HG02763 (cell line): ENCODE data around the gene CHD1L.
"Not testable (repeated sequence)": the region's sequence is repeated elsewhere in the genome, so short reads cannot be mapped to it uniquely, and the experiment has no call there.

ENCODE experiments used
- ATAC-seq: cut with Tn5 transposase; IDR thresholded peaks from one replicate; pipeline ENCODE4 v1.9.1; 2021; ENCODE audit warnings: mild to moderate bottlenecking, moderate library complexity; ENCODE audit not compliant: unreplicated experiment

CHD1L gene

GRCh38 chr1:147242449-147243227 is at the start of gene CHD1L:
Gene CHD1L (plus strand): TSS chr1:147242684. CDS start chr1:147242704, 20 bp downstream.
- peak; percentile 86 for ATAC-seq

- not testable (repeated sequence) for ATAC-seq
Measured at GRCh38 chr1:147197324-147197723, 45.2 kb upstream of the CHD1L start.

DNA sequence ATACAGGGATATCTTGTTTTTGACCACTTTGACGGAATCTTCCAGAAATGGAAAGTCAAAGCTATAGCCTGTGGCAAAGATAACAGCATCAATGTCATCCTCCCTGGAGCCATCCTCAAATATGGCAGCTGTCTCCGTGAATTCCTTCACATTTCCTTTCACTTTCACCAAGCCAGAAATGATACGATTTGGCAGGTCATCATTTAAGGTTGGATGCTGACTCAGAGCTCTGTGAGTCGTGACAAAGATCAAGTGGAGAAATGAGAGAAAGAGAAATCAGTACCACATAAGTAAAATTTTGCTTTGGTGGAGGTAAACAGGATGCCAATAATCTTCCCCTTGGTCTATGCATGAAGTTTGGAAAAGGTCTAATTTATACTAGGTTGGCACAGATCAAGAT is 41.2 kb upstream of the CHD1L start:
- no peak for ATAC-seq

DNA sequence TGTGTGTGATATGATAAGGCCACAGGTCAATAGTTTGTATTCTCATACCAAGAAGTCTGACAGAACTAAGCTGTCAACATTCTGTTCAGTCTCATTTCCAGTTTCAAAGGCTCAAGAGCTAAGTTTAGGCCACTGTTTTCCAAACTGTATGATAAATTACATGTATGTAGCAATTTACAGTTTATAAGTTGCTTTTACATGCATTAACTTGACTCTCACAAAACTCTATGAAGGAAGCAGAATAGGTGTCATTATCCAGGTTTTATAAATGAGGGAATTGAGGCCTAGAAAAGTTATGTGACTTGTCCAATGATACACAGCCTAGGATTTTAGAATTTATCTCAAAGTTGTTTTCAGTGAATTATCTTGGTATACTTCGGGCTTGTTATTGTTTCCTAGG is 40.7 kb upstream of the CHD1L start:
- ATAC-seq = no peak

DNA sequence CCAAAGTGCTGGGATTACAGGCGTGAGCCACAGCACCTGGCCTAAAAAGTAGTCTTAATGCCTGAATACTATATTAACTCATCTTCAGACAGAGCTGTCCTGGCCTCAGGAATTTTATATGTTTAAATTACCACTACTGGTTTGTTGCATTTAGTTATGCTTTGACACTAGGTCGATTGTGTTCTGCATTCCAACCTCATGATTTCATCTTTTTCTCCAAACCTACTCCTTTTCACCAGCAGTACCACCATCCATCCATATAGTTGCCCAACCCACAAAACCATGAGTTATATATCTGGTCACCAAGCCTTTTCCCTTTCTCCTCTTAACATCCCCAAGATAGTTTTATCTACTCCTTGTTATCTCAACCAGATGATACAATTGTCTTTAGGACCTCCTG is 39.9 kb upstream of the CHD1L start:
- no peak for ATAC-seq

- no peak for ATAC-seq
Measured at GRCh38 chr1:147204080-147204479, 38.4 kb upstream of the CHD1L start.

GRCh38 chr1:147207192-147207591 is 35.3 kb upstream of the CHD1L start:
- no peak for ATAC-seq

GRCh38 chr1:147208619-147209018 is 33.9 kb upstream of the CHD1L start:
- ATAC-seq = no peak

- no peak for ATAC-seq
Measured at GRCh38 chr1:147209825-147210821, 32.4 kb upstream of the CHD1L start.

DNA sequence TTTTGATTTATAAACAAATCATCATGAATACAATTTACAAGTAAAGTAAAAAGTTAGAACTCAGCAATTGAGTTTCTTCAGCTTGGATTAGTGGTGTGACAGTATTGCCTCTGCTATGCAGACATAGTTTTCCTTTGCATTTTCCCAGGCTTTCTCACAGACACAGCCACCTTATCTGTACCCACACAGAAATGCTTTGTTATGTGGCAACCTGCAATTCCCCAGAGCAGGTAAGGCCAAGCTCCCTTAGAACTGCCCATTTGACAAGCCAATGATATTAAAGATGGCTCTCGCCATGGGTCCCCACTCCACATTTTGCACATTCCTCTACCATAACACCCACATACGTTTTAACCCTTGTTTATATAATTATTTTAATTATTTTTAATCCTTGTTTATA is 31.5 kb upstream of the CHD1L start:
- no peak for ATAC-seq

- no peak for ATAC-seq
Measured at GRCh38 chr1:147211577-147211976, 30.9 kb upstream of the CHD1L start.

DNA sequence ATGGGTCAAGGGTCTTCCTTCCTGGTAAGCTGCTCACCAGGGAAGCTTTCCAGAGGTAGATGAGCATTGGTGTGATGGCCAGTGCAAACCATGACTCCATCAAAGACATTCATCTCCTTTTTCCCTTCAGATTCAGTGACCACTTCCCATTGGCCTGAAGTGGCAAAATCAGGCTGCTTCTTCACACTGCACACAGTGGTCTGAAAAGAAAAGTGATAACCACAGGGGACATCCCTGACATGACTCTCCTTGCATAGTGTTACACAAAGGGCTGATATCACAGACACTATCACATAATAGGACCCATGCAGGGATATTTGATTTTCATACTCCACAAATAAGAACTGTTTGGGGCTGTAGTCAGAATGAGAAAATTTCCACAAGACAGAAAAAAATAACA is 29.2 kb upstream of the CHD1L start:
- ATAC-seq = no peak

GRCh38 chr1:147214325-147214724 is 28.2 kb upstream of the CHD1L start:
- no peak for ATAC-seq

DNA sequence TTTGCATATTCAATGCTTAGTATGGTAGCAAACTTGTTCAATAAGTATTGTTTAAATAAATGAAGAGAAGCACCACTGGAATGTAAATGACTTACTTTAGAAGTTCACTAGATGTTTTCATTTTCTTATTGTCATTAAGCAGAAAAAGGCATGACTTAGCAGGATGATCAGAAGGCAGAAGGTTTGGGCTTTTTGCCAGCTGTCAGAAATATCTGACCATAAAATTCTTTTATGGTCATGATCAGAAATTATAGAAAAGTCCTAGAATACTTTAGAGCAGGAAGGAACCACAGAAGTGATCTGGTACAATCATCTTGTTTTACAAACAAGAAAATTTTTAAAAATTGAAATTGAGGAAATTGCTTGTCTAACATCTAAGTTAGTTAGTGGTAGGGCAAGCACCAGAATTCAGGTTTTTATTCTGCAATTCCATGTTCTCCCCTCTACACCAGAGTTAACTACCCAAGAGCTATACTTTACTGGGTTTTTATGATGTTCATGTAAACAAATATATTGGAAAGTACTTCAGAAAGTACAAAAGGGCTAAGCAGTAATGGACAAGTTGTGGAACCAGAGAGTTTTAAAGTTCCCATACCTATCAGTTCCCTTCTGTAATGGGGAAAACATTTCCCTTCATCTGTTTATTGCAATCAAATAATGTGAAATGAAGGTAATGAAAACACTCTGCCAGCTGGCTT is 27.5 kb upstream of the CHD1L start:
- no peak for ATAC-seq

GRCh38 chr1:147215540-147215916 is 27.0 kb upstream of the CHD1L start:
- ATAC-seq = no peak

DNA sequence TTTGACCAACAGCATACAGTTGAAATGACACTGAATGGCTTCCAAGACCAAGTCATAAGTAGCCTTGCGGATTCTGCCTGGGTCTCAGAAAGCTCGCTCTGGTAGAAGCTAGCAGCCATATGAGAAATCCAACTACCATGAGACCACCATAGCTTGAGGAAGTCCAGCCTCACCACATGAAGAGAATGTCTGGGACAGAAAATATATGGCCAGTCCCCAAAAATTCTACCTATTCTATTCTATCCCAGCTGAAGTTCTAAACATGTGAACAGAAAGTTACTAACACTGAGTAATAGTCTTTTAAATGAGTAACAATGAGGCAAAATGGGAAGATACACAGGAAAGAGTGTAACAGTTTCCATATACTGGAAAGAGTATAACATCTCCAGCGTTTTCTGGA is 26.4 kb upstream of the CHD1L start:
- ATAC-seq = no peak

- no peak for ATAC-seq
Measured at GRCh38 chr1:147217141-147217540, 25.3 kb upstream of the CHD1L start.

DNA sequence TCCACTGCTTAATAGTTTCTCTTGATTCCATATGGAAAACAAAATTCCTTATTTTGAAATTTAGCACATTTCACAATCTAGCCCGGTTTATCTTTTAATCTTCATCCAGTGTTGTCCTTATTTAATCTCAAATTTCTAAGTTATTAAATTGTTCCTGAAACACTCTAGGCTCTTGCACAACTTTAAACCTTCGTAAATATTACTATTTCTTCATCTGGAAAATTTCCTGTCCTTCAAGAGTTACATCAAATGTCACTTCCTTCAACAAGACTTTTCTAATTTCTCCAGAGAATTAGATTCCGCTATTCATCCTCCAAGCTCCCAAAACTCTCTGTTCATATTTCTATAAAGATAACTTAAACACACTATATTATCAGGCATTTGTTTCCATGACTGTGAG is 23.9 kb upstream of the CHD1L start:
- no peak for ATAC-seq

DNA sequence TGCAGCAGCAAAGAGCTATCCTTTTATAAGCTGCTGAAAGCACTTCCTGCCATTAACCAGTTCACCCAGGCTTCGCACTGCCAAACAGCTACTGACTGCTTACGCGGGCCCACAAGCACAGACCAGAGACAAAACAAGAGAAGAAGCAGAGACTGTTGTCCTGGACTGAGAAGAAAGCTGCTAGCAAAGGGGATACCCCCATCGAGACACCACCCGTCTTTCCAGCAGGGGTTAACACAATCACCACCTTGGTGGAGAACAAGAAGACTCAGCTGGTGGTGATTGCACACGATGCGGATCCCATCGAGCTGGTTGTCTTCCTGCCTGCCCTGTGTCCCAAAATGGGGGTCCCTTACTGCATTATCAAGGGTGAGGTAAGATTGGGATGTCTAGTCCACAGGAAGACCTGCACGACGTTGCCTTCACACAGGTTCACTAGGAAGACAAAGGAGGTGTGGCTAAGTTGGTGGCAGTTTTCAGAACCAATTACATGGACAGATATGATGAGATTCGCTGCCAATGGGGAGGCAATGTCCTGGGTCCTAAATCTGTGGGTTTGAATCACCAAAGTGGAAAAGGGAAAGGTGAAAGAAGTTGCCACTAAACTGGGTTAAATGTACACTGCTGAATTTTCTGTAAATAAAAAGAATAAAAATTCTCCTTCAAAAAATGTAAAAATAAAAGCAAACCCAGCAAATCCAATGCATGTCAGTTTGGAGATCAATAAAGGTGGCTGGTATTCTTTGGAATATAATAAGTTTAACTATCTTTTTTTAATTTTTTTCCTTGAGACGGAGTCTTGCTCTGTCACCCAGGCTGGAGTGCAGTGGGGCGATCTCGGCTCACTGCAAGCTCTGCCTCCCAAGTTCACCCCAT is 18.5 kb upstream of the CHD1L start:
- no peak for ATAC-seq

DNA sequence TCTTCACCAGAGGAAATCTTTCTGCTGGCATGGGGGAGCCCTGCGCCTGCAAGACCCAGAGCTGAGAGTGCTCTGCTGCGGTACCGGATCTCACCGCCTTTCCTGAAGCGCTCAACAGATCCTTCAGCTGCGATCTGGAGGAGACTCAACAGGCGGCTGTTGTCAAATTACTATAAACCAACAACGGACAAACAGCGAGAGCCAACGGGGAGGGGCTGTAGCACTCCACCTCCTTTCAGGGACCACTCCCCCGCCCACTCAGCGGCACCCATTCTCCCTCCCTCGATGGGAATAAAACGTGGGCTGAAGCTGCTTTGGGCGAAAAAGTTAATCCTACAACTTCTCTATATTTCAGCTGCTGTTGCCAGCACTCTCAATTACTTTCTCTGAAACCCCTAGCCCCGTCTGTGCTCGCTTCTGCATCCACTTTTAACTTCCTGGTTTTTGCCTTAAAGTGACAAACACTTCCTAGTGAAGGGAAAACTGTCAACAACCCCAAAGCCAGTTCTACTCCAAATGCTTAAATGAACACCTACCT is 17.2 kb upstream of the CHD1L start, which contains the start of gene FMO5:
Gene FMO5 (minus strand): TSS at position 147 of the 538 bp plus-strand sequence. CDS start 310 bp downstream, outside the sequence.
- peak; percentile 66 for ATAC-seq
